GM18870 (cell line): Measurements from ENCODE around the gene PCDH7.

Experiments
- ATAC-seq: cut with Tn5 transposase; IDR thresholded peaks from one replicate; pipeline ENCODE4 v1.9.1; 2021; ENCODE audit warnings: moderate library complexity; ENCODE audit not compliant: unreplicated experiment

The PCDH7 gene

DNA sequence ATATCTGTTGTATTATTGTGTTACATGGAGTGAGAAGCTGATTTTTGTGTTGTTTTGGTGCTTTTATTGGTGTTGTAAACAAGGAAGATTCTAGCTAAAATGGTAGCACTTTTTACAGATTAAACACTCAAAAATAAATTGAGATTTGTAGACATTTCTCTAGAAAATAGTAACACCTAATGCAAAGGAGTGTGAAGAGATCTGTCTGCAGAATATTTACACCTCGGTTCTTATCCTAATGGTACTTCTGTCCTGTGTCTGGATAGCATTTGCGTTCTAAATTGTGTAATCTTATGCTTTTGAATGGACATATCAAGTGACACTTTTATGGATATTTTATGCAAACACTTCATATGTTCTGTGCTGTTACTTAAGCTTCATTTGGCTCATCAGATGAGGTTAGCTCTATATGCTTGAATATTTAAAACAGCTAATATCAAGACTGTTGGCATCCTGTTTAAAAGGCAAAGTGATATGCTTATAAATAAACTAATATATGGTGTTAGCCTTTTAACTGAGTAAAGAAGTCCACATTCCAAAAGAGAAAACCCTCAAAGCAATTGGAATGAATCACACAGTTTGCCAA lies 6.0 kb downstream of the PCDH7 start:
- no peak for ATAC-seq

DNA sequence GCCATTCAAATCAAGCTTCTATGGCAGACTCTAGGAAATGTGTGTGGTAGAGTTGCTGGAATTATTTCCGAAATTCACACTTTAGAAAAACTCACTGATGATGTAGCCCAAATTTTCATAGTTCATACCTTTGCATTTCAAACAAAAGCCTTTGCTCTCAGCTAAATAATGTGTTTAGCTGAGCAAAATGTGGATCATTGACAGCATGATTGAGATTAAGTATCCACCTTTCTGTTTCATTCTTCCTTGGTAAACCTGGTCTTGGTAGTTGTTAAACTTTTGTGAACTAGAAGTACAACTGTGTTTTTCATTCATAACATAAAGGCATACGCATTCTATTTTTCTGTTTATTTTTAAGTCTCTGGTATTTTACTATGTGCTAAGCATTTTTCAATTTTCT lies 7.2 kb downstream of the PCDH7 start:
- ATAC-seq, result no peak

DNA sequence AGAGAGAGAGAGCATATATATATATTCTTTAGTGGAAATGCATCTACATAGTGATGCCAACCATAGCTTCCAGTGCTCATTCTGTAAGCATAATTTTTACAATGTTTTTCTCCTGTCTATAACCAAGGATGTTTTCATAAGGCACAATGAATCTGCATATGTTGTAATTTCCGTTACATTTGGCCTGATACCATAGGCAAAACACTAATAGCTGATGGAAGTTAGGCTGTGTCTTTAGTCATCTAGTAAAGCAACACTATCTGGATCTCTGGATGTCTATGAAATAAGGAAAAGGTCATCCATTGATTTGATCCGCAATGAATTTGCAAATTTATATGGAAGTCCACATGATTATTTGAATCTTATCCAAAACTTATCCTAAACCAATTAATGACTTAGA lies 8.1 kb downstream of the PCDH7 start:
- ATAC-seq, result no peak

DNA sequence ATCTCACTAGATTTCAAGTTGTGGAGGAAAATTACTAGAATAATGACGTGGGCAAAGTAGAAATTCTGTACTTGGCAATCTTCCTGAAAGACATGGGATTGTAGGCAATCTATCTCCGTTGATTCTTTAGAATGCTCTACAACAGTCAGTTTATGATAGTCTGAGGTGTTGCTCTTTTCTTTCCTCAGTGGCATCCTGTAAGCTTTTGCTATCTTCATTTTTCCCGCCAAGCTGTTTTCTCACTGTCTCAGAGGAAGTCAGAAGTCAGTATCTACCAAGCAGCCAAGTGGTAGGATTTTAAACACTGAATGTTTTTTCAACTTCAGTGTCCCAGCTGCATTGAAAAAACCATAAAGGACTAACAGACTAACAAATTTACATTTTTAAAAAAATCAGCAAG lies 23.7 kb downstream of the PCDH7 start:
- ATAC-seq, result no peak

DNA sequence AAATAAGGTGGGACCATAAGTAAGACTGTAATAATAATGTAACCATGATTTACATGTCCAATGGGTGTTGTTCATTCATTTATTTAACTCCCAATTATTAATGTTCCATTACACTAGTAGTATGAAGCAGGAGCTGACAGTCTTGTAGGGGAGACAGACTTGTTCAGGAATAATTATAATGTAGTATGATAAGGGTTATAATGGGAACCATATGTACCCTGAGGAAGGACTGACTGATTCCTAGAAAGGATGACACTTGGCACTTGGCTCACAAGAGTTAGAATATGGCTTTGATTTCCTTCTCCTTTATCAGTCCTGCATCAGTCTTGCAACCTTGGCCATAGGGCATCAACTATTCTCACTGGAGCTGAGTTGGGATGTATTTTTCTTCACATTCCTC lies 24.2 kb downstream of the PCDH7 start:
- no peak for ATAC-seq

DNA sequence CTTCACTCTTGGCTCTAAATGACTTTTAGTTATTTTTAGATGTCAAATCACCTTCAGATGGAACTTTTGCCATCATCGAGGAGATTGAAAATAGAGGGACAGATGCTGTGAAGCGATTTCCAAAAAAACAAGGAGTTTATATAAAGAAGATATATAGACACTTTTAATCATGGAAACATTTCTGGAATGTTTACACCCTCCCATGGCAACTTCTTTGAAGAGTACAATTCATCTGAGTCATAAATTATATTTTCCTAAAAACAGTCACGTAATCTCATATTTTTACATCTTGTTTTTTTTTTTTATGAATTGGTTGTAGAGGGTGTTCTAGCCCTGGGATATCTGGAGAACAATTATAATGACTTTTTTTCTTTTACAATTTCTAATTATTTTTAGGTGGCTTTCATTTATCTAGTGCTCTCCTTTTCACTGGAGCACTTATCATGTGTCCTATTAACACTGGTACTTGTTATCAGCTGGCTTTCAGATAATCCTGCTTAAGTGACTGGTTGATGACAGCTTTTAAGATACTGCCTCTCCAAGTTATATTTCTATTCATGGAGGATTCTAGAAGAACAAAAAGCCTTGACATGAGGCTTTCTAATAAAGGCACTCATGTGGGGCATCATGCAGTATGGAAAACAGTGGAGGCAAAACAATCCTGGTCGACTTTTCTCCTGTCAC lies 24.9 kb downstream of the PCDH7 start:
- ATAC-seq, result no peak

DNA sequence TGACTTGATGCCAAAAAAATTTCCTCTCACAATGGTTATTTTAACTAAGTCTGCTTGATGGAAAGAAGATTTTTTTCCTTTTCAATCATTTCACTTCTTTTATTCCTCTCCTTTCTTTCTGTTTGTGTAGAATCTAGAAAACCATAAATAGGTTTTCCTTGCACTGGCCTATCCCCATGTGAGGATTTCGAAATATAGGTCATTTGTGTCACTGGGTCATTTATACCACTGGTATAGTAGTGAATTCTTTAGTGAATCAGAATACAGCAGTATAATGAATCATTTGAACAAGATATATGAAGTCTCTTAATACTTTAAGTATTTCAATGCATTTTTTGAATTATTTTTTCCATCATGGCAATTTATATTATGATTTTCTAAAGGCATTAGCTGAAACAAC lies 26.6 kb downstream of the PCDH7 start:
- no peak for ATAC-seq

DNA sequence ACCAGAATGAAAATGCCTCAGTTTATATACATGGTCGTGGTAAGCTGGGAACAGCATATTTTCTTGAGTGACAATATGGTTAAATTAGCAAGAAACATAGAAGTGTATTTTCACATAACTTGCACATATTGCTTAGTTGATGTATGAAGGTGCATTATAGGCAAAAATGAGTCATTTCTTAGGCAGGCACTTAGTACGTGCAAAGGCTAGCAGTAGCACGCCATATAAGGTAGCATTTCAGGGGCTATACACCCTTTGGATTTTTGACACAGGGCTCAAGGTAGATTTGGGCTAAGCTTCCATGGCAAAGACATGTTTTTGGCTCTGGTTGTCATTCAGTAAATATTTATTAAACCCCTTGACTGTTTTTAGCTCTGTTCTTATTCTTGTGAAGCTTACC lies 33.1 kb downstream of the PCDH7 start:
- no peak for ATAC-seq

DNA sequence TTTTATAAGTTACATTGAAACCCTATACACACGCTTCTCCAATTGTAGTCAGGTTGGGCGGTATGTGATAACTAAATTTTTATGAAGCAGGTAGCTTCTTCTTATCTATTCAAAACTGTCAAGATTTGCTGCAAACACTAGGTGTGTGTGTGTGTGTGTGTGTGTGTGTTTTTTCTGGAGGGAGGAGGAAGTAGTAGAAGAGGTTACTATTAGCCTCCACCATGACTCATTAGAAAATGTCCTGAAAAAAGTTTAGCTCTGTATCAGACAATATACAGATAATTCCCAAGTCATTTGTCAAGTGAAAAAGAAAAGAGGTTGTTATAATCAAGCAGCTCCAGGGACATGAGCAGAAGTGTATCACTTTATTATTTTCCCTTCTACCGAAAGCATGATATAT lies 33.9 kb downstream of the PCDH7 start:
- ATAC-seq, result no peak

DNA sequence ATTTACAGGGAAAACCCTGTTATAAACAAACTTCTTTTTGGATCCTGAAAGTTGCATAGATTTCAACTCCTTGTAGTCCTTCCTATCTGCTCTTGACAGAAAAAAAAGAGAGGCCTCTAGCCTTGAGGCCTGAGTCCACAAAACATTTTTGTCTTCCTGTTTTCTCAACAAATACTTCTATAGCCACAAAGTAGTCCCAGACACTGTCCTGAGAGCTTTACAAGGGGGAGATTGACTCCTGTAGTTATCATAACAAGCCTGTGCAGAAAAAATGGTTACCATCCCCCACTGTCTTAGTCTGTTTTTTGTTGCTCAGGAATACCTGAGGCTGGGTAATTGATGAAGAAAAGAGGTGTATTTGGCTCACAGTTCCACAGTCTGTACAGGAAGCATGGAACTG lies 35.2 kb downstream of the PCDH7 start:
- ATAC-seq, result no peak

DNA sequence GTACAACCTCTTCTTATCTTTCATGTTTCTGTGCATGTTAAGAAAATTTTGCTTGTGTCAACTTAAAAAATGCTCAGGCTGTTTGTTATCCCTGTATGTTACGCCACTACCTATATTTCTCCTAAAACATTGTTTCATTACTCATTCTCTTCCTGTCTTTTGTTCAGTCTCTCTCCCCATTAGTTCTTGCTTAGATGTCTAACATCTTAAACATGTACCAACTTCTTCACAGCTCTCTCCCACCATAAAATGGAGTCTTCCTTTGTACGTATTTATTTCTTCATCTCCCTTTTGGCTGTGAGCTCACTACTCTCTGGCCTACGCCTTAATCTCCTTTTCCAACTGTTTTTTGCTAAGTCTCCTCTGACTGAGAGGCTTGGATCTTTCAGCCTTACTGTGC lies 36.4 kb downstream of the PCDH7 start:
- ATAC-seq, result no peak

DNA sequence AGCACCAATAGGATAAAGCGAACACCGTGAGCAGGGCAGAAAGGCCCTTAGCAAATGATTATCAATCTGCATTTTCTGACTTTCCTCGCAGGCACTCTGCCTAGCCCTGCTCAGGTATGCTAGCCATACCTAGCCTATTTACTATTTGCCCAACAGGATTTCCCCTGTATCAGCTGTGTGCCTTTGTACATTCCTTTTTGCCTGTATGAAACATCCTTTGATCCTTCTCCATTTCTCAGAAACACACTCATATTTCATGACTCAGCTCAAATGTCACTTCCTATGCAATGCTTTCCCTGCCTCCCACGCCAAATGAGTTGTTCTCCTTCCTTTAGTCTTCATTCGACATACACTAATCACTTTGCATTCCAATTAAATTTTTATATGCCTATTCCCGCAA lies 37.2 kb downstream of the PCDH7 start:
- ATAC-seq, result no peak

DNA sequence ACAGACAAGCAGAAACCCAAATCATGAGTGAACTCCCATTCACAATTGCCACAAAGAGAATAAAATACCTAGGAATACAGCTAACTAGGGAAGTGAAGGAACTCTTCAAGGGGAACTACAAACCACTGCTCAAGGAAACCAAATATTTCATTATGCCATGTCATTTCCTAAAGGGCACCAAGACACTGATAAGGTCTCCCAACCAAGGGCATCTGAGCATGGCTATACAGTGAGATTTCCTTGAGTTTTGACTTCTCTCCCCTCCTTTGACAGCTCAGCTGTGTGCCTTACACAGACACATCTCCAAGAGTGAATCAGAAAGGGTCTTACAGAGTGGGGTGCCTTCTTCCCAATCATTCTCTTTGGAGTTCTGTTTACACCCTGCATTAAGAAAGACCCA lies 40.4 kb downstream of the PCDH7 start:
- ATAC-seq, result no peak

DNA sequence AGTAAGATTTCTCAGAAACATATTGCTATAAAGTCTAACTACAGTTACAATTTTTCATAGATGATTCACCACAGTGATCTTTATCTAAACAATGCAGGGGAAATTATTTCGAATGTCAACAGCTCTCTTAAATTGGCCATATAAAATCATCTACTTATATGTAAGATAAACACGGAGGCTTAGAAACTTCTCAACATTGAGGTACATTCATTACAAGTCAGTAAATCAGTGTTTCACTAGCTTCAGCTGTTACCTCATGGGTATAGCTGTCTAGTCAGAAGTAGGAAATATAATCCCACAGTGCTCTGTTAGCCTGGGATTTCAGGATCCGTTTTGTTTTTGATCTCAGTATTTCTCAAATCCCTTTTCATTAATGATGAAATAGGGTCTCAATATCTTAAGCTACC lies 43.2 kb downstream of the PCDH7 start:
- no peak for ATAC-seq

DNA sequence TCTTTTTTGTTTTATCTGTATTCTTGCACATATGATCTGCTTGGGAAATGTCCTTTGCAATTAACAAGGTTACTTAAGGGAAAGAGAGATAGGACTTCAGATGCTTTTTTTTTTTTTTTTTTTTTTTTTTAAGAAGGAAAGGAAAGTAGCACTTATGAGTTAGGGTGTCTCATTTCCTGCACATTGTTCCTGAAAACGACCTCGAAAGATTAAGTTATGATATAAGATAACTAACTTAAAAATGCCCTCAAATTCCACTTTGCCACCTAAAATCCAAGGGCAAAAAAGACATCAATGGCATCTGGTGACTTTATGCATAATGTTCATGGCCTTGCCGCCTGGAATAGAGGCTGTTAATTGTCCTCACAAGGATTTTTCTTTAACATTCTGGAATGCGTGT lies 44.9 kb downstream of the PCDH7 start:
- no peak for ATAC-seq

DNA sequence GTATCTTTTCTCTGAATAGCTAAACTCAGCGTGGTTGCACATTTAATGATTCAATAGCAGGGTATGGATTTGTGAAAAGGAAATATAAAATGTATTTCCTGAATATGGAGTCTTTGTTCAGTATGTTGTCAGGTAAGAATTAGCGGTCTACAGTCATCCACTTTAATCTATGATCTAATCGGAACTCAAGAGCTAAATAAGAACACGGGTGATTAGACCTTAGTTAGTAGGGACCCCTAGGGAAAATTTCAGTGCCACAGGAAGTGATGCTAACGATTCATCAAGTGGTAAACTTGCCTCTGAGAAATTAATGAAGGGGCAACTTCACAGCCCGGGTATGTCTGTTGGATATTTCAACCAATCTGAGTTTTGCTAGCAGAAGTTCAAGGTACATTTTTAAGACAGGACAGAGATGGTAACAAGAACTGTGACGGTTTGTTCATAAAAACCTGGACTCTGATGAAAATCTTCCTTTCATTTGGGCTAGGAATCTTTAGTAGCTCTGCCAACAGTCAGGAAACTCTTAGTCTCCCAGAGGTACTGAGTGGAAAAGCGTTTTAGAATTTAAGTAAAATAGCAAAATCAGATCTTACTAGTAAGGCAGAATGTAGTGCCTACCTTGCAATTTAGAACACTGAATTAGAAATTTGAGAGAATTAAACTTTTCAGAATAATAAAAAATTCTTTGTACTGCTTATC lies 47.1 kb downstream of the PCDH7 start:
- ATAC-seq, result no peak

DNA sequence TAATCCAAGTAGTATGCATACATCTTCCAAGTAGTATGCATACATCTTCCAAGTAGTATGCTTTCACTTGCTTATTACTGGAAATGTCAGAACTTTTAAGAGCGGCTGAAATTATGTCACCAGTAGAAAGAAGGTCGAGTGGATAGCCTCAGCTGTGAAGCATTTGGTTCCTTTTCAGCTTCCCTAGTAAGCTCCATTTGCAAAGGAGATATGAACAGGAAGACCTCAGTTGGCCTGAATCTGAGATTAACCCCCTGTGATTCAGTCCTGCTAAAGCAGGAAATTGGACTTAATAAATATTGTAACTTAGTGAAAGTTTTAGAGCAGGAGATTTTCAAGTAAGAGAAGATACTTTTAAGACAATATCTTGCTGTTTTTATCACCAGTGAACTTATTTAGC lies 48.1 kb downstream of the PCDH7 start:
- no peak for ATAC-seq

DNA sequence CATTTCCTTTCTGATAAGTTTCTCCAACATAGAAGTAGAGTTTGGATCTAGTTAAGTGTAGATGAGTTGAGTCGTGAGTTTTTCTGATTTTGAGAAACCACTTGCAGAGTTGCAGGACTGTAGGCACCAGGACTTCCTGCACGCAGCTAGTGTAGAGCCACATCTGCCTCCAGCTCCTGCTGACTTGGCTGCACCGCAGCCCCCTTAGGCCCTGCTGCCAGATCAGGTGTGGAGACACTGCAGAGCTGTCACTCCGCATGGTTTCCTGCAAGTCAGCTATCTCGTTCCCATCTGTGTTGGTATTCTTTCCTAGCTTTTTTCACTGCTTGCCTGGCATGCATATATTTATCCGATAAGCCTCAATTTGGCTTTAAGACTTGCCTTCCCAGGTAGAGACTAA lies 48.9 kb downstream of the PCDH7 start:
- ATAC-seq, result no peak

DNA sequence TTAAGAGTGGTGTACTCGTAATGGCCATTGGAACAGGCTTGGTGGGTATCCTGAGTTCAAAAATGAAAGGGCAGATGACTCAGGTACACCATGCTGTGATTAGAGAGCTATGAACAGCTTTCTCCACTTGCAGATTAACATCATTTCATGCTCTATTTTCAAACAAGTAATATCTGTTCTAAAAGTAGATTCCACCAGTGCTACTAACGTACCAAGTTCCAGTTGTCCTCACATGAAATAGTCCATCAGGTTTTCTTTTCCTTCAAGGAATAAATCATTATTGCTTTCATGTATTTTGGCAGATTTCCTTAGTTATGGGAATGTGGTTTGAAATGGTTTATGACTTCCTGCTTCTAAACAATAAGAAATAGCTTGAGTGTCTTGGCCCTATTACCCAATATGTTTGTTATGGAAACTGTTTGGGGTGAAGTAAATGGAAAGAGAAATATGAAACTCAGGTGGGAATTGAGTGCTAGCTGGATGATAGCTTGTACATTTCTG lies 49.9 kb downstream of the PCDH7 start:
- no peak for ATAC-seq

DNA sequence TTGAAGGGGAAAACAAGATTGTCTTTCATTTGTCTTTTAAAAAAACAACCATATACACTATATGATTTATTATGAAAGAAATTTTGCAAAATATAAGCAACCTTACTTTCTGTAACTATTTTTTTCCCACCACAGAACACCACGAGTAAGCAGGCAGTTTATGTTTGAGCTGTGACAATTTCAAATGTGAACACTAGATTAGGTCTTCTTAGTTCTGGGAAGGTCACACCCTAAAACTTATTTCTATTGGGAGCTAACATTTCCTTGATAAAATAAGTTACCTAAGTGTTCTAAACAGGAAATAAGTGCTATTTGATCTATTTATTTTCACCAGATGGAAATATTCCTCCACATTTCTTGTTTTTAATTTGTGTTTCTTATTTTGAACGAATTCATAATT lies 50.6 kb downstream of the PCDH7 start:
- no peak for ATAC-seq

DNA sequence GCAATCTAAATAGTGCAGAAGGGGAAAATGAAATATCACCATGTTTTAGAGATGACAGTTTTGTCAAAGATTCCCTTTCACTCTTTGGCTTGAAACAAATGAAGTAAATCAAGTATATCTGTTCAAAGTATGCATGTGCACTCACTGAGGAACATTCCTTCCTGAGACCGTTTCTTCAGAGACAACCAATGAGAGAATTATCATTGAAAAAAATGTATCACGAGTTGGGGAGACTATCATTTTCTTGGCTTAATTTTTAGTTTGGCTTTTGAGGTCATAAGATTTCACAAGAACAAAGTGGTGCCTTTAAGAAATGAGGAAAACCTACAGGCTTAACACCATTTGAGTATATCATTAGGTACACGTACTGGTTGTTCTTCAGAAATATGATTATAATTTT lies 56.3 kb downstream of the PCDH7 start:
- no peak for ATAC-seq

DNA sequence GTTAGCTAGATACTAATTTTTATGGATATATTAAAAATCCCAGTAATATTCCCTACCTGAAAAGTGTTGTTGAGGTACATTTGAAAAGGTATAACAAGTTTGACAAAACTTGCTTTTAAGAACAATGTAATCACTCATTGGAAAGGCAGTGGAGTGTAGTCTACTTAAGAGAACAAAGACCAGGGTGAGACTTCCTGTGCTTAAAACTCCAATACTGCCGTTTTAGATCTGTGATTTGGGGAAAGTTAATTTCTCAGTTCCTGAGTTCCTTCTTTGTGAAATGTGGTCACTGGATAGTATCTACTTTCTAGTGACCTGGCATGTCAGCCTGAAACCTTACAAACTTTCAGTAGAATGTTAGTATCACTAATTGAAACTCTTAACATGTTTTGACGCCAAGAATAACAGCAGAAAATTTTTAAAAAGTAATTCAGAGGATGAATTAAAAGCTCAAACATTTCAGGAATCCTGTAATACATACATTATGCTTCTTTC lies 56.8 kb downstream of the PCDH7 start:
- ATAC-seq, result no peak
